Body of pancreas (tissue), 4 donors: ENCODE measurements around the gene PCBP3. TPM values are rescaled to one million over a fixed set of nuclear protein-coding genes. Genes with fewer than 3 reads are reported as not detected.
"Not testable (repeated sequence)": the region's sequence is repeated elsewhere in the genome, so short reads cannot be mapped to it uniquely, and the experiment has no call there.

ENCODE experiments used
- ATAC-seq: fragments of 150-250 bp; one replicate; pipeline ENCODE4 v1.9.1; 2016
- DNase-seq, 4 donors: peaks; one replicate each; pipeline ENCODE4 v3.0.0-alpha.2; 2019
- H3K27ac ChIP-seq, 4 donors: fragments of 200-600 bp; sonication (generic); 1 replicate in 3 of 4; 2 replicates in 1 of 4; pipeline versions ENCODE4 v1.5.1 to v1.6.1; 2016 to 2019; ENCODE audit warnings: mild to moderate bottlenecking in 1 of 4, mixed read lengths in 1 of 4, moderate library complexity in 1 of 4
- H3K27me3 ChIP-seq, 2 donors: fragments of 200-600 bp; sonication (generic); one replicate each; pipeline ENCODE4 v1.6.0; 2016; ENCODE audit warnings: mild to moderate bottlenecking in 1 of 2
- H3K36me3 ChIP-seq, 2 donors: fragments of 200-600 bp; sonication (generic); replicated peaks in 1 of 2; 2 replicates each; pipeline ENCODE4 v1.5.1; 2016; ENCODE audit warnings: low read depth in 2 of 2; ENCODE audit not compliant: insufficient read depth in 1 of 2
- H3K4me1 ChIP-seq: fragments of 200-600 bp; sonication (generic); one replicate; pipeline ENCODE4 v1.6.0; 2016
- H3K4me3 ChIP-seq, 2 donors: fragments of 200-600 bp; sonication (generic); 1 replicate in 1 of 2; 2 replicates in 1 of 2; pipeline ENCODE4 v1.5.1; 2016 to 2019
- H3K9me3 ChIP-seq, 3 donors: fragments of 200-600 bp; sonication (generic); 1 replicate in 2 of 3; 2 replicates in 1 of 3; pipeline ENCODE4 v1.5.1; 2016
- POLR2A ChIP-seq, 3 donors: fragments of 450-650 bp; IDR thresholded peaks; one replicate each; pipeline ENCODE4 v1.6.1; 2016; ENCODE audit warnings: antibody characterized with exemption in 3 of 3, mild to moderate bottlenecking in 2 of 3
- WGBS, 2 donors: methylation state at CpG; one replicate each; pipeline ENCODE4 v1.1.5; 2017; 5-methylcytosine and 5-hydroxymethylcytosine counted together
- intact Hi-C: fragments of 100-400 bp; cut with DNase I; formaldehyde crosslinking; loops from one replicate; pipeline ENCODE4 v1.15.1; 2023
- total RNA-seq, 2 donors: library from RNA; depleted of rRNA; stranded (reverse); fragments of >200 nt; gene quantifications; one replicate each; pipeline ENCODE4 v1.1.0, GENCODE V29; 2016
- TF ChIP-seq, protein P1 (sequence below), 7 experiments: fragments of 450-650 bp in 4 of 7; fragments of 200-600 bp in 3 of 7; sonication (generic) in 3 of 7; IDR thresholded peaks; one replicate each; pipeline ENCODE4 v1.5.1; 2016 to 2019; ENCODE audit warnings: antibody characterized with exemption in 7 of 7

PCBP3 gene
- total RNA-seq, 2 donors from 2014 or later: 1.3 to 4.6 TPM

DNA sequence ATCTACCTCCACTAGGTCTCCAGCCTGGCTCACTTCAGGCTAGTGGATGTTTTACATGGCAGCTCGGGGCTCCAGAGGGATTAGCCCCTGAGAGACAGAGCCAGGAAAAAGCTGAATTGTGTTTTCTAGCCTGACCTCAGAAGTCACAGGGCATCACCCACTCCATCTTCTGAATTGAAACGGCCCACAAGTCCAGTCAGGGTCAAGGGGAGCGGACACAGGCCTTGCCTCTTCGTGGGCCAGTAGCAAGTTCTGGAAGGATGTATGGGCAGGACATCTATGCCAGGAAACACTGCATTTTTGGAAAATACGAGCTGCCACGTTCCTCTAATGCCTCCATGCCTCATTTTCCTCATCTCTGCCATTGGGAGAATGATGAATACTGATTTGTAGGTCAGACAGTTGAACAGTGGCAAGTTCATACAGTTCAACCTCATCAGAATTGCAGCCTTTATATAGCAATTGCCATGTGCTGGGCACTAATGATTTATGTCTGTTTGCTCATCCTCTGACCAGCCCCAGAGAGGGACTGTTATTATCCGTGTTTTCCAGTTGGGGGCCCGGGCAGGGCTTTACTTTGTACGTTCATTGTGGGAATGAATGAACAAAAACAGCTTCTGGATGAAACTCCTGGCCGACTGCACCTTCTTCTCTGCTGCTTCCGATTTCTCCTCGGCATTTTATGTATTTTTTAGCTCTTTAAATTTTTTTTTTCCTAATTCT lies 23.2 kb upstream of the PCBP3 start:
- Histone ChIP-seq H3K4me1 (peaks cover 5% of the 10 kb centered on the region), H3K27ac (no peak overlapping the region), H3K4me3 (no peak overlapping the region), H3K36me3 (no peaks in the 10 kb centered on the region), H3K27me3 (peaks cover 0 to 6% of the 10 kb centered on the region in 2 donors), H3K9me3 (no peaks in the 10 kb centered on the region)
- DNase-seq (no peak), ATAC-seq (no peak)
- WGBS, 2 donors: 52 to 53% methylated on average over 10 to 12 of the region's 12 CpGs
- no peak for TF ChIP-seq POLR2A (IDR thresholded peaks at IDR 0.05)
- TF ChIP-seq, protein P1, sequence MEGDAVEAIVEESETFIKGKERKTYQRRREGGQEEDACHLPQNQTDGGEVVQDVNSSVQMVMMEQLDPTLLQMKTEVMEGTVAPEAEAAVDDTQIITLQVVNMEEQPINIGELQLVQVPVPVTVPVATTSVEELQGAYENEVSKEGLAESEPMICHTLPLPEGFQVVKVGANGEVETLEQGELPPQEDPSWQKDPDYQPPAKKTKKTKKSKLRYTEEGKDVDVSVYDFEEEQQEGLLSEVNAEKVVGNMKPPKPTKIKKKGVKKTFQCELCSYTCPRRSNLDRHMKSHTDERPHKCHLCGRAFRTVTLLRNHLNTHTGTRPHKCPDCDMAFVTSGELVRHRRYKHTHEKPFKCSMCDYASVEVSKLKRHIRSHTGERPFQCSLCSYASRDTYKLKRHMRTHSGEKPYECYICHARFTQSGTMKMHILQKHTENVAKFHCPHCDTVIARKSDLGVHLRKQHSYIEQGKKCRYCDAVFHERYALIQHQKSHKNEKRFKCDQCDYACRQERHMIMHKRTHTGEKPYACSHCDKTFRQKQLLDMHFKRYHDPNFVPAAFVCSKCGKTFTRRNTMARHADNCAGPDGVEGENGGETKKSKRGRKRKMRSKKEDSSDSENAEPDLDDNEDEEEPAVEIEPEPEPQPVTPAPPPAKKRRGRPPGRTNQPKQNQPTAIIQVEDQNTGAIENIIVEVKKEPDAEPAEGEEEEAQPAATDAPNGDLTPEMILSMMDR (IDR thresholded peaks at IDR 0.05): no peak
- intact Hi-C loops: no loop called here

DNA sequence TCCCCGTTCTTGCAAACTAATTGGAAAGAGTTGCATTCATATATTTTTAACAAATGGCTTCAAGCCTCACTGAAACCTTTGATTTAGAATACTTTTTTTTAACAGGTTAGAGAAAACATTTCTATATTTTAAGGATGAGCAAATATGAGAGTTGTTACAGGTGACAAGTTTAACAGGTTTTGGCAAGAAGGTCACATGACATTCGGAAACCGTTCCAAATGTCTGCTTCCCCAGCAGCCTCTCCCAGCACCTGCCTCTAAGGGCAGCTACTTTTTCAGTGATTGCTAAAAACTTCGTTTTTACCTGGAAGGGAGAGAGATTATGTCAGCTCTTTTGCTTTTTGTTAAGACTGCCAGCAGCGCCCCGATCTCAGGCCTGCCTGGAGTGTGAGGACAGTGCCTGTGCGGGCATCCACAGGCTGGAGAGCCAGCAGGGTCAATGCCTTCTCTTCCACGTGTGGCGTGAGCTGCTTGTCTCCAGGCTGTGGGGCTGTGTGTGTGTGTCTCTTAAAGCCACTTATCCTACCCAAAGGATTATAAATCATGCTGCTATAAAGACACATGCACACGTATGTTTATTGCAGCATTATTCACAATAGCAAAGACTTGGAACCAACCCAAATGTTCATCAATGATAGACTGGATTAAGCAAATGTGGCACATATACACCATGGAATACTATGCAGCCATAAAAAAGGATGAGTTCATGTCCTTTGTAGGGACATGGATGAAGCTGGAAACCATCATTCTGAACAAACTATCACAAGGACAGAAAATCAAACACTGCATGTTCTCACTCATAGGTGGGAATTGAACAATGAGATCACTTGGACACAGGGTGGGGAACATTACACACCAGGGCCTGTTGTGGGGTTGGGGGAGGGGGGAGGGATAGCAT lies 21.8 kb upstream of the PCBP3 start:
- H3K9me3 ChIP-seq, H3K36me3 ChIP-seq, DNase-seq, H3K27ac ChIP-seq, ATAC-seq, H3K4me1 ChIP-seq, H3K4me3 ChIP-seq, H3K27me3 ChIP-seq, intact Hi-C loops: not testable (repeated sequence)
- WGBS, 2 donors: 43 to 47% methylated on average over 10 of the region's 10 CpGs

DNA sequence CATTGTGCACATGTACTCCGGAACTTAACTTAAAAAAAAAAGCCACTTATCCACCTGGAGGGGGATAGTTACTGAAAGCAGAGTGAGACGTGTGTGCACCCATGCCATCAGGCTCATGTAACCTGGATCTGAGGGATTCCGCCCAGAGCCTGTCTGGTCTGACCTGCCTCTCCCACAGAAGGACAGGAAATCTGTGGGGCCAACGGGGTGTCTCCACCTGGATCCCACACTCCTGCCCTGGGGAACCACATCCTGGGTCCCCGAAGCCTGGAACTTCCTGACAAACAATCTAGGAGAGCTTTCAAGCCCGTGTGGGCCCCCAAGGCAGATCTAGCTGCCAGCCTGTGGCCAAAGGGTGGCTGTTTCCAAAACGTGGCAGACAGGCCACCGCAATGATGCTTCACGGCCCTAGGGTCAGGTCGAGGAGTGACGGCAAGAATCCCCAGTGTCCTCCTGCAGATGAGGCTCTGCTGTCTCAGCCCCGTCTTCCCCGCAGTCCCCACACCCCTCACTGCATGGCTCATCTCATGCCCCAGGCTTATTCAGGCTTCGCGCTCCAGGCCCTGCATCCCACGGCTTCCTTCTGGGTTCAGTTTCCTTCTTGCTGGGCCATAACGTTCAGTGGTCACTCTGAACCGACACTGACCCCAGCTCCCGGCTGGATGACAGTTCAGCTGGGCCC lies 21.0 kb upstream of the PCBP3 start:
- H3K36me3 ChIP-seq: no peaks in the 10 kb centered on the region
- H3K27ac ChIP-seq: no peak overlapping the region
- 54 to 63% methylated on average over 6 to 19 of the region's 19 CpGs for WGBS, 2 donors
- H3K4me3 ChIP-seq: no peak overlapping the region
- no peak for DNase-seq
- no peaks in the 10 kb centered on the region for H3K4me1 ChIP-seq
- intact Hi-C loops: no loop called here
- H3K9me3 ChIP-seq: no peaks in the 10 kb centered on the region
- ATAC-seq: no peak
- peaks cover 0 to 1% of the 10 kb centered on the region in 2 donors for H3K27me3 ChIP-seq
- TF ChIP-seq, protein P1 (IDR thresholded peaks at IDR 0.05): no peak
- no peak for TF ChIP-seq POLR2A (IDR thresholded peaks at IDR 0.05)

DNA sequence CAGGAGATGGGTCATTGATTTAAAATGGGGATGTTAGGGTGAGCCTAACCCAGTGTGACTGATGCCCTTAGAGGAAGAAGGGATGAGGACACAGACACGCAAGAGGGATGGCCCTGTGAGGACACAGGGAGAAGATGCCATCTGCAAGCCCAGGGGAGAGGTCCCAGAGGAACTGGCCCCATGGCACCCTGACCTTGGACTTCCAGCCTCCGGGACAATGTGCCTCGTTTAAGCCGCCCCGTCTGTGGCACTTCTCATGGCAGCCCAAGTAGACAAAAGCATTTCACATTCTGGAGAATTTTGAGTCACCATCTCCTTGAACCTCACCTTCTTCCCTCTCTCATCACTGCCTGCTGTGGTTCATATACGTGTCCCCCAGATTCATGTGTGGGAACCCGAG lies 20.1 kb upstream of the PCBP3 start:
- H3K27ac ChIP-seq: no peak overlapping the region
- WGBS, 2 donors: 53 to 60% methylated on average over 7 of the region's 7 CpGs
- ATAC-seq (no peak), DNase-seq (no peak)
- intact Hi-C loops: no loop called here
- no peaks in the 10 kb centered on the region for H3K4me1 ChIP-seq
- H3K36me3 ChIP-seq: no peaks in the 10 kb centered on the region
- no peak for TF ChIP-seq POLR2A (IDR thresholded peaks at IDR 0.05)
- TF ChIP-seq, protein P1 (IDR thresholded peaks at IDR 0.05): no peak
- no peaks in the 10 kb centered on the region for H3K9me3 ChIP-seq
- H3K4me3 ChIP-seq: no peak overlapping the region
- no peaks in the 10 kb centered on the region for H3K27me3 ChIP-seq

DNA sequence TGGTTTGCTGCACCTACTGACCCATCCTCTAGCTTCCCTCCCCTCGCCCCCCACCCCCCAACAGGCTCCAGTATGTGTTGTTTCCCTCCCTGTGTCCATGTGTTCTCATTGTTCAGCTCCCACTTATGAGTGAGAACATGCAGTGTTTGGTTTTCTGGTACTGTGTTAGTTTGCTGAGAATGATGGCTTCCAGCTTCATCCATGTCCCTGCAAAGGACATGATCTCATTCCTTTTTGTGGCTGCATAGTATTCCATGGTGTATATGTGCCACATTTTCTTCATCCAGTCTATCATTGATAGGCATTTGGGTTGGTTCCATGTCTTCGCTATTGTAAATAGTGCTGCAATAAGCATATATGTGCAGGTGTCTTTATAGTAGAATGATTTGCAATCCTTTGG lies 17.4 kb upstream of the PCBP3 start:
- H3K9me3 ChIP-seq, H3K4me3 ChIP-seq, H3K4me1 ChIP-seq, DNase-seq, H3K36me3 ChIP-seq, ATAC-seq, H3K27me3 ChIP-seq, intact Hi-C loops, H3K27ac ChIP-seq: not testable (repeated sequence)
- WGBS, 2 donors: 48 to 59% methylated on average over 2 of the region's 2 CpGs
